Stimulated activated CD4-positive, alpha-beta T cell treated with anti-CD3 and anti-CD28 coated beads, Interleukin-4, amount 100 ng/mL, for 1 hour (primary cell): Measurements from ENCODE around the gene NEU2.

Experiments
- DNase-seq: peaks from one replicate; pipeline ENCODE4 v3.0.0-alpha.2; 2020

Gene NEU2

DNA sequence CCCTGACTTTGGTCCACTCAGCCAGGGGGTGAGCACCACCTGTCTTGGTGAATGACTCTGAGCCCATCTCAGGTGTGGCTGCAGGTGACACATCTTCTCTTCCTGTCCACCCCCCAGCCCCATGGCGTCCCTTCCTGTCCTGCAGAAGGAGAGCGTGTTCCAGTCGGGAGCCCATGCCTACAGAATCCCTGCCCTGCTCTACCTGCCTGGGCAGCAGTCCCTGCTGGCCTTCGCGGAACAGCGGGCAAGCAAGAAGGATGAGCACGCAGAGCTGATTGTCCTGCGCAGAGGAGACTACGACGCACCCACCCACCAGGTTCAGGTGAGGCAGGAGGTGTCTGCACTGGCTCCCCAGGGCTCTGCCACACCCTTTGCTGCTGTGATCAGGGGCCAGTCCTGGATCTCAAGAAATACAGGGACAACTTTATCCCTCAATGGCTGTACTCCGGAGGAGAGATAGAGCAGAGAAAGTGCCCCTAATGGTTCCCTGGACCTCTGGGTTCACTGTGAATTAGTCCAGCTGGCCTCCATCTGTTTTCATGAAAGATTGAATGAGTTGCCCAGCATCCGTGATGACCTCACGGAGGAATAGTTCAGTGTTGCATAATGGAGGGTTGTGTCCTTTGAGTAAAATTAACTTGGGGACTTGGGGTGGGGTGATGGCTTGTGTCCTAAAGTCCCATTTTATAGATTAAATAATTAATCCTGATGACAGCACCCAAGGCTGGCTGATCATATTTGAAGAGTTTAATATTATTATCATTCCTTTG is at the start of gene NEU2:
Gene NEU2 (plus strand): TSS at position 122 of the 770 bp plus-strand sequence. CDS start 0 bp downstream, at position 122.
- DNase-seq = no peak

DNA sequence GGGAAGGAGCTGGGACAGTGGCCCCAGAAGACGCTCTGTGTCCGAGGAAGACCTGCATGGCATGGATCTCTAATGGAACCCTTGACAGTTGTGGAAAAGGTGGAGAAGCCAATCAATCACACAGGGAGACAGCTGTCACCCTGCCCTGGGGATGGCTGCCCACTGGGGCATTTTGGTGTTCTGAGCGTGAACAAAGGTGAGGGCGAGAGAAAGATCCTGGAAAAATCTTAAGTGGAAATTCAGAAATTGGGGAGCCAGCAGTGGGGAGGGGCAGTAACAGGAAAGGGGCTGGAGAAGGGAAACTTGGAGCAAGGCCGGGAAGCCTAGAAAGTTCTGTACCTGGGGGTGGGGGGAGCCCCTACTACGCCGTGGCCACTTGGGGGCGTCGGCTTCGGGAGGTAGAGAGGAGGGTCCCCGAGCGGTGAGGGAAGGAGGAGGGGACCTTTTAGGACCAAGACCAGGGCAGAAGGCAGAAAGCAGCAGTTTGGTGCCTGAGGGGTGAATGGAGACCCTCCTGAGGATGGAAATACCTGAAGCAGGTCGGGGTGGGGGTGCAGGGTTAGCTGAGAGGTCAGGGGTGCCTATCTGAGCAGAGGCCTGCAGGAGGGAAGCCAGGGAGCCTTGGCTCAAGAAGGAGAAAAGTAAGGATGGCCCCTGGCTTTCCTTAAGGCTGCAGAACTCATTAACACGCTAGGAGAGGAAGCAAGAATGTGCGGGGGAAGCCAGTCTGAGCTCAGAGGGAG is 49.4 kb upstream of the NEU2 start:
- DNase-seq = no peak

DNA sequence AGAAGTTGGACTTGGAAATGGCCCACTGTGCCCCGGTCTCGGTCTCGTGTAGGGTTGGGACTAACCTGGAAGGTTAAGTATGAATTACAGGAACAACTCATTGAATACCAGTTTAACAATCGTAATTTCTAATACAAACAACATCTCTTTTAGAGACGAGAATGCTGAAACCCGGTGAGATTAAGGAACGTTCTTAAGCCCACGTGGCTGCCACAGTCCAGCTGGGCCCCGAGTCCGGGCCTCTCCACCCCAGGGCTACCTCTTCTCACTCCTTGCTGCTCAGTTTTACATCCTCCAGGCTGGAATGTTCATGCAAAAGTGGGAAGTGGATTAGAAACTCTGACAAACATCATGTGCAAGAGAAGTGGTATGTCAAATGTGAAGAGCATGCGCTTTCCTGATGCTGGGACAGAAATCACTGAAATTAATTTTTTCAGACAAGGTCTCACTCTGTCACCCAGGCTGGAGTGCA is 48.8 kb upstream of the NEU2 start:
- DNase-seq = no peak

DNA sequence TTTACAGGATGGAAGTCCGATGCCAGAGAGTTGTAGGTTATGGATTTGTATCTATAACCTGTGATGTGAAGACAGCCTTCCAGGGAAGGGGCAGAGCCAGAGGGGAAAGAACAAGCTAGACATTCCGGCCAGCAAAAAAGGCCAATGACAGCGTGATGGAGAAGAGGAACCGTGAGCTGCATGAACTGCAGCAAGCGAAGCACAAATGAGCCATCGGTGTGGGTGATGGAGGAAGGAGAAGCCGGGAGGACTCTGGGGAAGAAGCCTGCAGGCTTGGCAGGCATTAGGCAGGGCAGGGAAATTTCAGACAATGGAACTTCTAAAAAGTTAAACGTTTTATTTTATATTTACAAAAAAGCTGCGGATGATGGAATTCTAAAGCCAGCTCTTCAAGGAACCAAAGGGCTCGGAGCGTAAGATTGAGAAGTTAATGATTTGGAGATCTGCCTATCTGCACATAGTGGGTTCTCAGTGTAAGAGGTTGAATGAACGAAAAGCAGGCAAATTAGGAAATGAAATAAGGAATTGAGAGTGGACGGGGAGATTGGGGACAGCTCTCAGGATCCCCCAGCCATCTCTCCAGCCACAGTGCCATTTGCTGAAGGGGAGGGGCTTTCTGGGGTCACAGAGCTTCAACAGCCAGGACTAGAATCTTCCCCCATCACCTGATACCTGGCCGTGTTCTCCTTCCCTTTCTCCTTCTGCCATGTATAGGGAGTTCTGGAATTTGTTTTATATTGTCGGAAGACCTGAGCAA is 47.8 kb upstream of the NEU2 start:
- no peak for DNase-seq

DNA sequence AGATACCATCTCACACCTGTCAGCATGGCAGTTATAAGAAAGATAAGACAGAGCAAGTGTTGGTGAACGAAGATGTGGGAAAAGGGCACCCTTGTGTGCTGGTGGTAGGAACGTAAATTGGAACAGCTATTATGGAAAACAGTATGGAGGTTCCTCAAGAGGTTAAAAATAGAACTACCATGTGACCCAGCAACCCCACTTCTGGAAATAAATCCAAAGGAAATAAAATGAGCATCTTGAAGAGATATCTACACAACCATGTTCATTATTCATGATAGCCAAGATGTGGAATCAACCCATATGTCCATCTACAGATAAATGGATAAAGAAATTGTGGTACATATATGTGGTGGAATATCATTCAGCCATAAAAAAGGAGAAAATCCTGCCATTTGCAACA is 46.3 kb upstream of the NEU2 start:
- no peak for DNase-seq

DNA sequence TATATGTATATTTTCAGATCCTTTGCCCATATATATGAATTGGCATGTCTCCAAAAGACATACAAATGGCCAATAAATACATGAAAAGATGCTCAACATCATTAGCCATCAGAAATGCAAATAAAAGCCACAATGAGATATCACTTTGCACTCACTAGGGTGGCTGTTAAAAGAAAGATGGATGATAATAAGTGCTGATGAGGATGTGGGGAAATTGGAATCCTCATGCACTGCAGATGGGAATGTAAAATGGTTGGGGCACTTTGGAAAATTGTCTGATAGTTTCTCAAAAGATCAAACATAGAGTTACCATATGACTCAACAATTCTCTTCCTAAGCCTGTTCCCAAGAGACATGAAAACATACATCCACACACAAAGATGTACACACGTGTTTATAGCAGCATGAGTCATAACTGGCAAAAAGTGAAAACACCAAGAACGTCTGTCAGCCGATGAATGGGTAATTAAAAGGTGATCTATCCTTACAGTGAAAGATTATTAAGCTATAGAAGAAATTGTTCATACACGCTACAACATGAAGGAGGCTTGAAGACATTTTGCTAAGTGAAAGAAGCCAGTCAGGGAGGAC is 39.1 kb upstream of the NEU2 start:
- no peak for DNase-seq

DNA sequence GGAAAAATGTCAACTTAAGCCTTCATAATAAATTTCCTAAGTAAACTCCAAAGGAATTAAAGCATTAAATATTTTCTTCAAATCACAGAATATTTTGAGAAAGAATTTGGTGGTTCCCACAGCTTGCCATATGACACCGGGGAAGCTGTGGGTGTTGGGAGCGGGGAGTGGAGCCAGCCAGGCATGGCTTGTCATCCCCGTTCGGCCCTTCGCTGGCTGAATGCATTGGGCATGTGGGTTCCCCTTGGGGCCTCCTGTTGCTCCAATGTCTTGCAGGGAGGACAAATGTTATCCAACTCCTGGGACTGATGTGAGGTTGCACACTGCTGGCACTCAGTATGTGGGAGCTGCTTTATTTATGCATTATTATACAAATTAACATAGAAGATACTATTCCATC is 38.0 kb upstream of the NEU2 start:
- no peak for DNase-seq

DNA sequence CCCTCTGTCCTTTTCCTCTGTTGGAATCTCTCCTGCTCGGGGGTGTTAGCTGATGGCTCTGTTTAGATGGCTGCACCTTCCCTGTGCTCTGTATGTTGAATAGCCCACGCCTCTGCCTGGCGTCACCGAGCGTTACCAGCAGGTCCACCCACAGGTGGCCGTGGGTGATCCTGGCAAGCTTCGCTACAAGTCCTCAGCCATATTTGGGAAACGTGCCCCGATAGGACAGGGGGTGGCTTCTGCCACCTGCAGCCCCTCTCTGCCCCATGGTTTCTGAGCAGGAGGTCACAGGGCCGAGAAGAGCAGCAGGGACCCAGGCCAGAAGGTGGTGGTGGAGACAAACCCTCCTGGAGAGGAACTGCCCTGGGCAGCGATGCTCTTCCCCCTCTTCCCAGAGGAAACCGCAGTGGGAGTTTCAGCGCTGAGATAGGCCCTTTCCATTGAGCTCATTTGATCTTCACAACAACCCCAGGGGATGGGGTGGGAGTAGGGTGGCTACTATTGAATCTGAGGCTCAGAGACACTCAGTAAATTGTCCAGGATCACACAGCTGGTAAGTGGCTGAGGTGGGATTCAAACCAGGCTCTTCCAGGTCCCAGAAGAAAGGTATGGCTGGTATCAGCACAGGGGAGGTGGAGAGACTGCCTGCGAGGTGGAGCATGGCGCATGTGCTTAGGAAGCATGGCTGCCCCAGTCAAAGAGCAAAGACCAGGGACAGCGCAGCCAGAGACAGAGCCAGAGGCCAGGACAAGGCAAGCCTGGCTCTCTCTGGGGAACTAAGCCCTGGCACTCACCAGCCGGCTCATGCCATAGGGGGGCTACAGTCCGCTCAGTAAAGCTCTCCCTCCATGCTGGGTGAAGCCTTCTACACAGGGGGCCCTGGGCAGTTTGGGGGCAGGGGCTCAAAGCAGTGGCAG is 34.5 kb upstream of the NEU2 start:
- DNase-seq = no peak

DNA sequence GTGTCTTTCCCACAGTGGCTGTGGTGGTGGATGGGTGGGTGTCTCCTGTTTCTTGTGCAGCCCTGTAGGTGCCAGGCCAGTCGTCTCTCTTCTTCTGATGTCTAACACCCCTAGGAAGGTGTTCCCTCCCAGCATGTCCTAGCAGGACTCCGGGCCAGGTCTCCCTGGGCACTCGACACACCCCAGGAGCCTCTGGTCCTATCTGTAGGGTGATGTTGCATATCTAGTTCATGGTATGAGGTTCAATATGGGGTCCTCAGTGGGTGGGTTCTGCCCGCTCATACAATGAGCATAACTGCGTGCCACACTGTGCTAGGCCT is 33.8 kb upstream of the NEU2 start:
- no peak for DNase-seq

DNA sequence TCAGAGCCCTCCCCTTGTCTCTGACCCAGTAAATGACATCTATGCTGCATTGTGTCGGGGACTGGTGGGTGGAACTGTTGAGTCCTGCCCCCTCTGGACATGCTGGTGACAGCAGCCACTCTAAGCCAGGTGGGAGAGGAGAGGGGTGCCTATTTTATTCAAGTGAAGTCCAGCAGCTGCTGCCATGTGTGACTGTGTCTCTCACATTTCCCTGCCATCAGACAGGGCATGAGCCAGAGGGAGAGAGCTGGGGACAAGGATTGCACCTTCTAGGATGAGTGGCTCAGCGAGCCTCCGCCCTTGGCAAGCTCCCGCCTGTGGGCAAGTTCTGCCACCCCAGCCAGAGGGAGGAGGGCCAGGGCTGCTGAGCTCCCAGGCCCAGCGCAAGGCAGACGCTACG is 33.1 kb upstream of the NEU2 start:
- no peak for DNase-seq

DNA sequence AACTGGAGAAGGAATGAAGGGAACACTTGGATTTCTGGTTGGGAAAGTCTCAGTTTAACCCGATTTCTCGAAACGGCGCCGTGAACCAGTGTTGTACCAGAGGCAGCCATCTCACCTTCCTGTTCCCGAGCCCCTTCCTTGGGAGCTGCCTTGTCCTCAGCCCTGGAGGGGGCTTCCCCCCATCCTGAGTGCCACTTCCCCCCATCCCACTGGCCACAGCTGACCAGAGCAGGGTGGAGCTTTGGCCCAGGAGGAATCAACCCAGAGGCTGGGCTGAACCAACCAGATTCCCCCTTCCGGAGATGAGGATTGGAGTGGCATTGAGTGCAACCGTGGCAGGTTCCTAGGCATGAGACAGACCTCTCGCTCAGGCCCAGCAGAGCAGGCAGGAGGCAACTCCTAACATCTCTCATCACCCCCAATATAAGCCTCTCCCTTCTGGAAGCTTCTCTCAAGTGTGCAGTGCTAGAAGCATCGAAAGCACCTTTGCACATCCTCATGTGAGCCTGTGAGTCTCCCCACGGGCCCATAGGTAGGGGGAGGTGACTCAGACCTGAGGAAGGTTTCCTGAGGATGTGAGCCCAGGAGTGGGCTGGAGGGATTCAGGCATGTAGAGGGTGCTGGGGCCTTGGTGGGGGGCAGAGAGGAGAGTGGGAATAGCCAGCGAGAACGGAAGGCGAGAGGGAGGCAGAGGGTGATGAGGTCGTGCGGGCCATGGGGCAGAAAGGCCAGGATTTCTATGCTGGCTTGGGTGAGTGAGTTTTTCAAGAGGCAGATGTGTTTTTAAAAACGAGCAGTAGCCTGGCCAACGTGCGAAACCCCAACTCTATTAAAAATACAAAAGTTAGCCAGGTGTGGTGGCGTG is 31.4 kb upstream of the NEU2 start:
- no peak for DNase-seq

DNA sequence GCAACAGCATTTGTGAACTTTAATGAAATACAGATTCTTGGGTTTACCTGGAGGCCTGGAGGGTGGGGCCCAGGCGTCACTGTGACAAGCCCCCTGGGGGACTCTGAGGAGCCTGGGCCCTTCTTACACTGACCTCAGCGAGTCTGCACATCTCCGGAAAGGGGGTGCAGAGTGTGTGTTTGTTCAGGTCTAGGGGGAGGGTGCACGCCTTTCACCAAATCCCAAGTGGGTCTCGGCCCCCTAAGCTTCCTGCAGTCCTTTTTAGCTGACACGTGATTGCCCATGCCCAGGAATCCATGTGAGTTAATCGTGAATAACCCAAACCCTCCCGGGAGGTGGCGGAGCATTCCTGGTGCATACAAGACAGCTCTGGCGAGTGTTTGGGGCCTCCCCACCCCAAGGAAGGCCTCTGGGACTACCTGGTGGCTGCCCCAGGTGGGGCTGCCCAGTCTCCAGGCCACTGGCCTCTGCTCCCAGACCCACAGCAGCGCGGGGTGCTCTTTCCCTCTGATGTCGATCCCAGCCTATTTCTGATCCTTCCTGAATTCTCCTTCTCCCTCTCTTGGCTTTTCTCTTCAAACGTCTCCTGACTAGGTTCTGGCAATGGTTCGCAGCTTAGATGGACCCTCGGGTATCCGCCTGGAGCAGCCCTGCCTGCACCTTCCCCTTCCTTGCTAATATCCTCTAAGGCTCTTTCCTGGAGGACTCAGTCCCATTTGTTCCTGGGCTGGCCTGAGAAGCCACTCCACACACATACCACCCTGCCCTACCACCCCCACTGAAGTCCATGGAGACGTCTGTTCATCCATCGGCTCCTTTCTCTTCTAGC is 29.4 kb upstream of the NEU2 start:
- DNase-seq = no peak

DNA sequence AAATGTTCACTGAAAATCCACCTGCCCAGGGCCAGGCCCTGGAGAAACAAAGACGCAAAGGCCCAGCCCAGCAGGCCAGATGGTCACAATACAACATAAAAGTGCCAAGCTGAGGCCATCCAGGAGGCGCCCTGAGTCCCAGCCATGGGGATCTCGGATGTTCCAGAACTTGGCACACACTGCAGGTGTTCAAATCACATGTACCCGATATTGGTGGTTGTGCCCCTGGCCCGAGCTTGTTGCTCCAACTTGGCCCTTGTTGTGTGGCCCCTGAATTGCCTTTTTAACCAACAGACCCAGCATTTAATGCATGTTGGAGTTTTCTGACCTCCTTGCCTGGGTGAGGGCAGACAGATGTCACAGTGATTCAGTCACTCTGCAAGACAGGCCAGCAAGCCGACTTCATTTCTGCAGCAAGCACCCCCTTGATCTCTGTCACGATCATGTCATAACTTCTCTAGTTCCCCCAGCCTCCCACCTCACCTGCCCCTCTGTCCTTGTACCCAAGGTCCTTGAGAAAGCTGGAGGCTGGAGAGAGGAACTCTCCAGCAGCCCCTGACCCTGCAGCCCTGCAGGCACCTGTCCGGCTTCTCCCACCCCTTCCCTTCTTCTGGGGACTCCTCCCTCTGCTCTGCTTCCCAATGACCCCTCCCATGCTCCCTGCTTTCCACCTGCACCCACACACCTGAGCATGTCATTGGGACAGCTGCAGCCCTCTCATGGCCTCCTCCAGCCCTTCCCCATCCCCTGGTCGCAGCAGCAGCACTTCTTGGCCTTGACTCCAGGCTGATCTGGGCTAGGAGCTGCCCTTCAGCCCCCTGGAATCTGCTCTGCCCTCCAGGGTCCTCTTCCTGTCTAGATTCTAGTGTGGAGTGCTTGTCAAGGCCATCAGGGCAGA is 28.6 kb upstream of the NEU2 start:
- no peak for DNase-seq

DNA sequence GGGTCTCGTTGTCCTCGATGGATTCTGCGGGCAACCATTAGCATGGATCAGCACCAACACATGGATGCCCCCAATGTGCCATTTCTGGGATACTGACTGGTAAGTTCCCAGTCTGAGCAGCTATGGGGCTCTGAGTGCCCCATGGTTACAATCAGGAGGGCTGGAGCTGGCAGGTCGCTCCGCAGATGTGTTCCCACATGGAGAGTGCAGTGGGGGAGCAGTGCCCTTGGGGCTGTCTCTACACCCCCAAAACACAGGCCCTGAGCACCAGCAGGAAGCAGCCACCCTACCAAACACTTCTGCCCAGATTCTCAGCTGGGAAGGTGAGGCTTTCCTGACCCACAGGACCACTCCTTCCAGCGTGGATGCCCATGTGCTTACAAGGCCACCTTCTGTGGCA is 27.4 kb upstream of the NEU2 start:
- DNase-seq = no peak

DNA sequence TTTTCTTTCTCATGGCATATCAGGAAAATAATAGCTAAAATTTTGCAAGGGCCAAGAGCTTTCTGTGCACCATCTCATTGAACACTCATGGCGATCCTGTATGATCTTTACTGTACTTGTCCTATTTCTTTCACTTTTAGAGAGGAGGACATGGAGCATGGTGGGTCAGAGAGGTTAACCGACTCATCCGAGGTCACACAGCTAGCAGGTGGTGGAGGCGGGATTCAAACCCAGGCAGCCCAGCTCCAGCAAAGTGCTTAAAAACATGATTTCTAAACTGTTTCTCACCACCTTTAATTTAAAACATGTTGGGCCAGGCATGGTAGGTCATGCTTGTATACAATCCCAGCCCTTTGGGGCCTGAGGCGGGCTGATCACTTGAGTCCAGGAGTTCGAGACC is 25.8 kb upstream of the NEU2 start:
- no peak for DNase-seq

DNA sequence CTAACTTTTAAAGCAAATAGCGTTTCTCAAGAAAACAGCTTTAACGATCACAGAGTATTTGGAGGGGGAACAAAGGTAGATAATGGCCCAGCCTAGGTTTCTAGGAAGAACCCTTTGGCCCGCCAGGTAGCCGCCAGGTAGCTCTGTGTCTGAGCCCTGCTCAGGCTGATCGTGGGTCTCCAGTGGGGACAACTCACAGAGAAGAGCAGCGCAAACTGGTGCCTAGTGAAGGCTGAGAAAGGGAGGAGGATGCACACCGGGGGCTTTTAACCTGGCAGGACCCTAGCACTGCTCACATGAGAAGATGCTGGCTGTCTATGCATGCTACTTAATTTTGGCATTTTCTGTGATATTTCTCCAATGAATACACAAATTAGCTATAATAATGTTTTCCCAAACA is 25.2 kb upstream of the NEU2 start:
- no peak for DNase-seq

DNA sequence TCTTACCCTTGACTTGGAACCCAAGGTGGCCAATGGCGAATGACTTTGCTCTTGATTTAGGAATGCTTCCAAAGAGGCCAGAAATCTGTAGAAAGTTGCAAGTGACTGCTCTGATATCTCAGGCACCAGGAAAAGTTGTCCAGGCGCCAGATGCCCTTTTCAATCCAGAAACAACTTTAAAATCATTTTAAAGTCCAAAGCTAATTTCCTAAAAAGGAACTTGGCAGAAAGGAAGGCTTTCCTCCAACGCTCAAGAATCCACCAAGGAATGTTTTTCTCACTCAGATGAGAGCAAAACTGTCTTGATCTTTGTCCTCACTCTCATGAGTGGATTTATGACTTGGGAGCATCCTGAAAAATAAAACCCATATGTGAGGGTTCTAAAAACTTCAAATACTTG is 24.7 kb upstream of the NEU2 start:
- DNase-seq = no peak

DNA sequence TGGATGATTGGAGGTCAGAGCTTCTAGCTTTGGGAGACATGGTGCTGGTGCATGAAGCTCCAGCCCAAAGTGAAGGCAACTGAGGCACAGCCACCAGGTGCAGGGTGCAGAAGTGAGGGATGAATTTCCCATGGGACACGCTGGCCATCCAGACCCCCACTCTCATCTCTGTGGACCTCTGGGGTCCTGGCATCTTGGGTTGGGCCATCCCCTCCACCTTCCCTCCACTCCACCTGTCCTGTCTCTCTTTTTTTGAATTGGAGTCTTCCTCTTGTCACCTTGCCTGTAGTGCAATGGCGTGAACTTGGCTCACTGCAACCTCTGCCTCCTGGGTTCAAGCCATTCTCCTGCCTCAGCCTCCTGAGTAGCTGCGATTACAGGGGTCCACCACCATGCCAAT is 22.8 kb upstream of the NEU2 start:
- DNase-seq = no peak

DNA sequence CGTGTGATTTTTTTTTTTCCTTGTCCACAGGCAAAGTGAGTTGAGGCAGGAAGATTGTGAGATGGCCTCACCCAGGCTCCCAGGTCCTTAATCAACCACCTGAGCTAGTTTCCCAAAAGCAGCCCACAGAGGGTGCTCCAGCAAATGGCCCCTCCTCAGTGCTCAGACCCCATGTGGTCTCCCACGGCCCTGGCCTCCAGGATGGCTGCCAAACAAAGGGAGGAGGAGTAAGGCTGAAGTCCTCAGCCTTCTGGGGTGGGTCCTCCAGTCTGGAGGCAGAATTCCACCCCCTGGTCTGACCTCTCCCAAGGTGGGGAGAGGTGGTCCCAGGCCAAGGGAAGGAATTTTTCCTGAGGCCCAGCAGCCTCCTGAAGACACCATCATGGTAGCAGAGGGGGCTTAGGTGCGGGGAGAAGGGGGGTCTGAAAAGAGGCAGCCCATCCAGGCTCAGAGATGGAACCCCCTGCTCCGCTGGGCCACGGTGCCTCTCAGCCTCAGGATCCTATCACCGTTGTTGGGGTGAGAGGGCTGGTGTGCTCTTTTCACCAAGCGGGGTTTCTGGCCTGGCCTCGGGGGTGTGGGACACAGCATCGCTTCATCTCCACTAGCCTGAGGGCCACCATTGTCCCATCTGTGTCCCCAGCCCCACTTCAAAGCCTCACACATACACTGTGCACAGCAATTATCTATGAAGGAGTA is 21.8 kb upstream of the NEU2 start:
- DNase-seq = no peak
